Measurements from ENCODE around the gene NLRP10.

NLRP10 gene

GRCh38 chr11:8005556-8005955 is 40.3 kb upstream of the NLRP10 start:
- TF ChIP-seq CTCF (IDR thresholded peaks at IDR 0.05) = no peak

- no peak for TF ChIP-seq CTCF (IDR thresholded peaks at IDR 0.05)
These were observed 38.8 kb upstream of the NLRP10 start for GRCh38 chr11:8004008-8004407.

DNA sequence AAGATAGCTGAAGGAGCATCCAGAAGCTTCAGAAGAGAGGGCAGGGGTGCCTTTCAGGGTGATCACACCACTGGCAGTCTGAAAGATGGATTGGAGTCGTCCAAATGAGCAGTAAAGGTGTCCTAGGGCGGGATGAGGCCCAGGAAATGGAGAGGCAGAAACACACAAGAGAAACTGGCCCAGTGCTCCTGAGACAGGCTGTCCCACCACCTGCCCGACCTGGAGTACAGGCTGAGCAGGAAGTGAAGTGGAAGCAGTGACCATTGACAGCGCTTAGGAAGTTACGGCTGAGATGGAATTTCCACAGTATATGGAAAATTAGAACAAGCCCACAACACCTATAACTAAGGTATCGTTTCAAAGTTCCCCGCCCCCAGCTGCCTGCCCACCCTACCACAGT is 37.9 kb upstream of the NLRP10 start:
- no peak for TF ChIP-seq CTCF (IDR thresholded peaks at IDR 0.05)

GRCh38 chr11:8002676-8003075 is 37.4 kb upstream of the NLRP10 start:
- TF ChIP-seq CTCF (IDR thresholded peaks at IDR 0.05) = no peak

- TF ChIP-seq CTCF (IDR thresholded peaks at IDR 0.05) = no peak
These were observed 35.1 kb upstream of the NLRP10 start for GRCh38 chr11:8000390-8000789.

GRCh38 chr11:7999795-8000194 is 34.5 kb upstream of the NLRP10 start:
- TF ChIP-seq CTCF (IDR thresholded peaks at IDR 0.05) = no peak

GRCh38 chr11:7994581-7995278 is 29.5 kb upstream of the NLRP10 start:
- TF ChIP-seq CTCF (IDR thresholded peaks at IDR 0.05) = no peak
